ENCODE measurements around the gene FNDC11.

The FNDC11 gene

DNA sequence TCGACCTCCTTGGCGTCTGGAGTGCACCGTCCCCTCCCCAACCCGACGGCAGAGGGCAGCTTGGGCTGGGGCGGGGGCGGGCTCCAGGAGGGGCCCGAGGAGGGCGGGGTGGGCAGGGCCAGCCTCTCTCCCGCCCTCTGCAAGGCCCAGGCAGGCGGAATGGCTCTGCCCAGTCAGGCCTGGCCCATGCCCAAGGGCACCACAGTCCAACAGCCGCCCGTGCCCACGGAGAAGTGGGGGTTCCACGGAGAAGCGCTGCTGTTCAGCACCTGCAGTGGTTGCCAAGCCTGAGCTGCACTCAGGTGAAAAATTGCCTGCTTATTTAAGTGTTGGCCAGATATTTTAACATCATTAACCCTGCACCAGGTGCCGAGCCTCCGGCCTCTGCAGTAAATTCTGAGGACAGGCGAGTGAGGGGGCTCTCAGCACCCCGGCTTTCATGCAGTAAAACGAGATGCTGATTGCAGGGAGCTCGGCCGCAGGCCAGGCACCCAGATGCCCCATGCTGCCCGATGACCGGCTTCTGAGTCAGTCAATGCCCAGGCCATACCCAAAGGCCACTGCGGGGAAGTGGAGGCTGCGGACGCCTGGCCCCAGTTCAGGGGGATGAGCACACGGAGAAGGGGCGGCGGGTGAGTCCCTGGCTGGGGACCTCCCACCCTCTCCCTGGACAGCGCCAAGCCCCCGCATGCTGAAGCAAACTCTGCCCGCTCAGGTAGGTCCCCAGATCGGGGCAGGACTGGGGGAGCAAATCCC lies 6.1 kb upstream of the FNDC11 start, which contains the start of gene SRMS:
TSS of gene SRMS (minus strand) at position 25 of the 756 bp plus-strand sequence. CDS start 286 bp downstream, outside the sequence.
- TF ChIP-seq, protein P1, sequence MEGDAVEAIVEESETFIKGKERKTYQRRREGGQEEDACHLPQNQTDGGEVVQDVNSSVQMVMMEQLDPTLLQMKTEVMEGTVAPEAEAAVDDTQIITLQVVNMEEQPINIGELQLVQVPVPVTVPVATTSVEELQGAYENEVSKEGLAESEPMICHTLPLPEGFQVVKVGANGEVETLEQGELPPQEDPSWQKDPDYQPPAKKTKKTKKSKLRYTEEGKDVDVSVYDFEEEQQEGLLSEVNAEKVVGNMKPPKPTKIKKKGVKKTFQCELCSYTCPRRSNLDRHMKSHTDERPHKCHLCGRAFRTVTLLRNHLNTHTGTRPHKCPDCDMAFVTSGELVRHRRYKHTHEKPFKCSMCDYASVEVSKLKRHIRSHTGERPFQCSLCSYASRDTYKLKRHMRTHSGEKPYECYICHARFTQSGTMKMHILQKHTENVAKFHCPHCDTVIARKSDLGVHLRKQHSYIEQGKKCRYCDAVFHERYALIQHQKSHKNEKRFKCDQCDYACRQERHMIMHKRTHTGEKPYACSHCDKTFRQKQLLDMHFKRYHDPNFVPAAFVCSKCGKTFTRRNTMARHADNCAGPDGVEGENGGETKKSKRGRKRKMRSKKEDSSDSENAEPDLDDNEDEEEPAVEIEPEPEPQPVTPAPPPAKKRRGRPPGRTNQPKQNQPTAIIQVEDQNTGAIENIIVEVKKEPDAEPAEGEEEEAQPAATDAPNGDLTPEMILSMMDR (conservative IDR thresholded peaks at IDR 0.05; ENCODE audit: control insufficient read depth, insufficient read depth, low read depth, low read length), result no peak
- no peak for DNase-seq (ENCODE audit: low read depth)

DNA sequence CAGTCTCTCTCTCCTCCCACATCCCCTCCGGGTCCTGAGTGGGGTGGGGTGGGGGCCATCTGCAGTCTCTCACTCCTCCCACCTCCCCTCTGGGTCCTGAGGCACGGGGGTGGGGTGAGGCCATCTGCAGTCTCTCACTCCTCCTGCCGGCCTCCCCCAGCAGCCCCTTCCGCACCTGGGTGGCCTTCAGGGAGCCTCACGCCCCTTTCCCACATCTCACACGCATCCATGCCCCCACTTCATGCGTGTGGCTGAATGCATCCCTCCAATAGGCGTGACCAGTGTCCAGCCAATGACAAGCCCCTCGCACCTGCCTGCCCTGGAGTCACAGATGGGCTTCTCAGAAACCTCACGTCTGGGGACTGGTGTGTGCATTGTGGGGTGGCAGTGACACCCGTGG lies 5.4 kb upstream of the FNDC11 start:
- DNase-seq (ENCODE audit: low read depth), result no peak

More for the DNA sequence above, 6.1 kb upstream of the FNDC11 start, which contains the start of gene SRMS:
- H3K4me3 ChIP-seq (ENCODE audit: control insufficient read depth, low read depth, low read length), result no peak within 1 kb of the TSS

DNA sequence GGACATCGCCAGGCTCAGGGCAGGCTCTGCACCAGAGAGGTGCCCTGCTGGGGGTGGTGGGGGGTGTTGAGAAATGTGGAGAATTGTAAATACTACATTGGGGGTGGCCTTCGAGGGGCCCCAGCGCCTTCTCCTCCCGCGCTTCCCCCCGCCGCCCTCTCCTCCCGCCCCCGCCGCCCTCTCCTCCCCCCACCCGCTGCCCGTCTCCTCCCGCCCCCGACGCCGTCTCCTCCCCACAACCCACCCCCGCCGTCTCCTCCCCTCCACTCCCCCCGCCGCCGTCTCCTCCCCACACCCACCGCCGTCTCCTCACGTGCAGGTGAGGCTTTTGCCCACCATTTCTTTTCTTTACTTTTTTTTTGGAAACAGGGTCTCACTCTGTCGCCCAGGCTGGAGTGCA lies 4.9 kb upstream of the FNDC11 start:
- no peak for DNase-seq (ENCODE audit: low read depth)
- TF ChIP-seq, protein P1 (conservative IDR thresholded peaks at IDR 0.05; ENCODE audit: control insufficient read depth, insufficient read depth, low read depth, low read length), result no peak
- H3K4me3 ChIP-seq (ENCODE audit: control insufficient read depth, low read depth, low read length), result no peak overlapping the region

More for the DNA sequence above, 5.4 kb upstream of the FNDC11 start:
- no peak overlapping the region for H3K4me3 ChIP-seq (ENCODE audit: control insufficient read depth, low read depth, low read length)
- TF ChIP-seq, protein P1 (conservative IDR thresholded peaks at IDR 0.05; ENCODE audit: control insufficient read depth, insufficient read depth, low read depth, low read length), result no peak

DNA sequence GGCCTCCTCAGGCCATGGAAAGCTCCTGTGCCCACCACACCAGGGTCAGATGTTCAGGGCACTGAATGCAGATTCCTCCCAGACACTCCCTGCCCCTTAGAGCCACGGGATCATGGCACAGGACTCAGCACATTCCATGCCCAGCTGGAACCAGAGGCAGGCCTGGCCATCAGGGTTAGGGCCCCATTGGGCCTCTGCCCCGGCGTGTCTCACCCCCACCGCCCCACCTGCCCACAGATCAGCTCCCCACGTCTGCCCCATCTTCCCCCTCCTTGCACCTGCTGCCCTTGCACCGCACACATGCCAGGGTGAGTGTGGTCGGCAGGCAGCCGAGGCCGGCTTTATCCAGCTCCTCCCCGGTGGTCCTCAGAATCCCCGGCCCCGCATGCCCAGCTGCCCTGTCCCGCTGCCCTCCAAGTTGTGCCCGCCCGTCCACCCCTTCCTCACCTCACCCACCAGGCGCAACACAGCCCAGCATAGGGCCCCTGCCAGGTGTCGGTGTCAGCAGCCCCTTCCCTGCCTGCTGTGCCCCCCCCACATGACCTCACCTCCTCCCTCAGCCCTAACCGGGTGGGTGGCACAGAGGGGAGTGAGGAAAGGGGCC lies 4.2 kb upstream of the FNDC11 start:
- H3K4me3 ChIP-seq (ENCODE audit: control insufficient read depth, low read depth, low read length), result no peak overlapping the region
- TF ChIP-seq, protein P1 (conservative IDR thresholded peaks at IDR 0.05; ENCODE audit: control insufficient read depth, insufficient read depth, low read depth, low read length), result no peak
- no peak for DNase-seq (ENCODE audit: low read depth)

DNA sequence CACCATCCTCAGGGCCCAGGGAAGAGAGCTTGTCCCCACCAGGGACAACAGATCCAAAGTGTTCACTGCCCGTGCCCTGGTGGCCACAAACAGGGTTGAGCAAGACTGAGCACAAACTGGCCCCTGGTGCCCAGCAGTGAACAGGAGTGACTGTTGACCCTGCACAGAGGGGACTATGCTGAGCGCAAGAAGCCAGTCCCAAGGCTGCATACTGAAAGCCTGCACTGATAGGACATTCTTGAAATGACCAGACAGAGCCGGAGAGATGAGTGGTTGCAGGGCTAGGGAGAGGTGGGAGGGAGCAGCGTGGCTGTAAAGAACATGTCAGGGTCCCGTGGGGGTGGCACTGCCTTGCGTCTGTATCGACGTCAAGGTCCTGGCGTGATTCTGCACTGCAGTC lies 2.9 kb upstream of the FNDC11 start:
- TF ChIP-seq, protein P1 (conservative IDR thresholded peaks at IDR 0.05; ENCODE audit: control insufficient read depth, insufficient read depth, low read depth, low read length), result no peak

DNA sequence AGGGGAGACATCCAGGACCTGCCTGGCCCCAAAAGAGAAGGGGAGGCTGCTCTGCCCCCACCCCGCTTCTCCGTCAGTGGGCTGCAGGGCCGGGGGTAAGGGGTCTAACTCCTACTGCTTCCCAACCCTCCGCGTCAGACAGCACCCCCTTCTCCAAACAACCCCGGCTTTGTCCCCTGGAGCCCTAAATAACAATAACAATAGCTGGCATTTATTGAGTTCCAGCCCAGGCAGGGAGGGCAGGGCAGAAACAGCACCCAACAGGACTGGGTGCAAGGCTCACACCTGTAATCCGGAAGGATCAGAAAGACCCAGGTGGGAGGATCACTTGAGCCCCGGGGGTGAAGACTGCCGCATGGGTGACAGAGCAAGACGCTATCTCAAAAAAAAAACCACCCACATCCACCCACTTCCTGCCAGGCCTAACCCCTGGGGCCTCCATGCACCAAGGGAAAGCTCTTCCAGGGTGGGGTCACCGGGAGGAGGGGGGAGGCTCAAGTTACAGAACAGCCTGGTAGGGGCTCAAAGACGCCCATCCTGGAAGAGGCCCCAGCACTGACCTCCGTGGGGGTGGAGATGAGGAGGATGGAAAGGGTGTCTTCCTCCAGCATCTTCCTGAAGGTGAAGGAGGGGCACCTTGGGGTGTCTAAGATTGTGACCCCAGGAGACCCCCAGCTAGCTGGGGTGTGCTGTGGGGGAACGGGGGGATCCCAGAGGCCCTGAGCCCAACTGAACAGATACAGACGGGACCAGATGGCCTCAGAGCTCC lies 1.3 kb upstream of the FNDC11 start:
- no peak overlapping the region for H3K4me3 ChIP-seq (ENCODE audit: control insufficient read depth, low read depth, low read length)
- TF ChIP-seq, protein P1 (conservative IDR thresholded peaks at IDR 0.05; ENCODE audit: control insufficient read depth, insufficient read depth, low read depth, low read length), result no peak
- no peak for DNase-seq (ENCODE audit: low read depth)

More for the DNA sequence above, 2.9 kb upstream of the FNDC11 start:
- H3K4me3 ChIP-seq (ENCODE audit: control insufficient read depth, low read depth, low read length), result no peak overlapping the region
- DNase-seq (ENCODE audit: low read depth), result peak; percentile 35

Data from fibroblast of mammary gland (primary cell).